ENCODE data around the gene BSPH1. TPM values are rescaled to one million over a fixed set of nuclear protein-coding genes. Genes with fewer than 3 reads are reported as not detected.
"Not testable (repeated sequence)": the region's sequence is repeated elsewhere in the genome, so short reads cannot be mapped to it uniquely, and the experiment has no call there.

The BSPH1 gene
- total and polyA plus RNA-seq, 8 donors: not detected

DNA sequence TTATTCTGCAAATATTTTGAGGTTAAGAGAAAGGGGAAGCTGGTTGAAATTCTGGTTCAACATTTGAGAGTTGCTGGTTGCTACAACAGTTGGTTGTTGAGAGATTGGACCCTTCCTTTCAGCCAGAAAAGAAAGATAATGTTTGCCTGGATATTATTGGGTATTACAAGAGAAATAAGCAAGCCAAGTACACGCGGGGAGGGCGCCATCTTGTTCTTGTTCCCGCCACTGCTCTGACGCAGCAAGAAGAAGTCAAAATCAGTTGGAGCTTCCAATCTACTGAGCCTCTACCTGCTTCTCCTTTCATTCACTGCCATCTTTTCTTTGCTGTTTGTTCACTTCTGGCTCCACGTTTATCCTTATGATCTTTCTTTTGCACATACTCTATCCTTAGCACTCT lies 18.4 kb downstream of the BSPH1 start:
- H3K36me3 ChIP-seq: no peaks in the 10 kb centered on the region
- no peaks in the 10 kb centered on the region for H3K4me1 ChIP-seq
- H3K4me3 ChIP-seq: no peak overlapping the region
- H3K27me3 ChIP-seq: peaks cover 0 to 40% (median 0%) of the 10 kb centered on the region in 3 donors
- no peak overlapping the region for H3K27ac ChIP-seq
- intact Hi-C loops (cut with DNase I; ENCODE audit: low total_unique reads): no loop called here
- 76 to 89% (median 80%) methylated on average over 6 of the region's 6 CpGs for WGBS, 5 donors
- DNase-seq: no peak
- peaks cover 0 to 7% (median 0%) of the 10 kb centered on the region in 4 donors for H3K9me3 ChIP-seq
- TF ChIP-seq POLR2A (IDR thresholded peaks at IDR 0.05): no peak
- no peak for TF ChIP-seq POLR2AphosphoS5 (IDR thresholded peaks at IDR 0.05)
- TF ChIP-seq EP300 (IDR thresholded peaks at IDR 0.05): no peak
- TF ChIP-seq, protein P1, sequence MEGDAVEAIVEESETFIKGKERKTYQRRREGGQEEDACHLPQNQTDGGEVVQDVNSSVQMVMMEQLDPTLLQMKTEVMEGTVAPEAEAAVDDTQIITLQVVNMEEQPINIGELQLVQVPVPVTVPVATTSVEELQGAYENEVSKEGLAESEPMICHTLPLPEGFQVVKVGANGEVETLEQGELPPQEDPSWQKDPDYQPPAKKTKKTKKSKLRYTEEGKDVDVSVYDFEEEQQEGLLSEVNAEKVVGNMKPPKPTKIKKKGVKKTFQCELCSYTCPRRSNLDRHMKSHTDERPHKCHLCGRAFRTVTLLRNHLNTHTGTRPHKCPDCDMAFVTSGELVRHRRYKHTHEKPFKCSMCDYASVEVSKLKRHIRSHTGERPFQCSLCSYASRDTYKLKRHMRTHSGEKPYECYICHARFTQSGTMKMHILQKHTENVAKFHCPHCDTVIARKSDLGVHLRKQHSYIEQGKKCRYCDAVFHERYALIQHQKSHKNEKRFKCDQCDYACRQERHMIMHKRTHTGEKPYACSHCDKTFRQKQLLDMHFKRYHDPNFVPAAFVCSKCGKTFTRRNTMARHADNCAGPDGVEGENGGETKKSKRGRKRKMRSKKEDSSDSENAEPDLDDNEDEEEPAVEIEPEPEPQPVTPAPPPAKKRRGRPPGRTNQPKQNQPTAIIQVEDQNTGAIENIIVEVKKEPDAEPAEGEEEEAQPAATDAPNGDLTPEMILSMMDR (IDR thresholded peaks at IDR 0.05): no peak

DNA sequence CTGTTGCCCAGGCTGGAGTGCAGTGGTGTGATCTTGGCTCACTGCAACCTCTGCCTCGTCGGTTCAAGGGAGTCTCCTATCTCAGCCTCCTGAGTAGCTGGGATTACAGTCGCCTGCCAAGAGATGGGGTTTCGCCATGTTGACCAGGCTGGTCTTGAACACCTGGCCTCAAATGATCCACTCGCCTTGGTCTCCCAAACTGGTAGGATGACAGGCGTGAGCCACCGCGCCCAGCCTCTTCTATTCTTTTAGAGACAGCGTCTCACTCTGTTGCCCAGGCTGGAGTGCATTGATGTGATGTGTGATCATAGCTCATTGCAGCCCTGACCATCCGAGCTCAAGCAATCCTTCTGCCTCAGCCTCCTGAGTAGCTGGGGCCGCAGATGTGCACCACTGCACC lies 36.0 kb downstream of the BSPH1 start:
- H3K4me3 ChIP-seq; intact Hi-C loops (cut with DNase I; ENCODE audit: low total_unique reads): not testable (repeated sequence)
- peak in 1 of 2 donors; percentile 43 for DNase-seq

DNA sequence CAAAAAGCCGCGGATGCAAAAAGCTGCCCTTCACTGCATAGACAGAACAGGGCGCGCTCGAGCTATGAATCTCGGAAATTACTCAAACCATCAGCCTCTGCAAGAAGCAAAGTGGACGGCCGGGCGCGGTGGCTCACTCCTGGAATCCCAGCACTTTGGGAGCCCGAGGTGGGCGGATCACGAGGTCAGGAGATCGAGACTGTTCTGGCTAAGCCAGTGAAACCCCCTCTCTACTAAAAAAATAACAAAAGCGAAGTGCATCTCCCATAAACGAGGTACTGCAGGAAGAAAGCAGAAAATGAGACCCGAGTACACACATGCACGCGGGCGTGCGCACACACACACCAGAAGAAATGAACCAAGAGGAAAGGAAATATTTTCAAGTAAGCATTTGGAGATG lies 39.8 kb downstream of the BSPH1 start:
- H3K4me3 ChIP-seq; H3K36me3 ChIP-seq; H3K27ac ChIP-seq; DNase-seq; H3K9me3 ChIP-seq; H3K4me1 ChIP-seq; intact Hi-C loops (cut with DNase I; ENCODE audit: low total_unique reads): not testable (repeated sequence)
- WGBS, 5 donors: 54% methylated on average over 15 of the region's 21 CpGs; no CpG with 5 or more reads in 4 of the 5 donors
- H3K27me3 ChIP-seq: peaks cover 0 to 10% (median 7%) of the 10 kb centered on the region in 3 donors

More for the DNA sequence above, 36.0 kb downstream of the BSPH1 start:
- H3K27me3 ChIP-seq: peaks cover 0 to 11% (median 0%) of the 10 kb centered on the region in 3 donors
- H3K9me3 ChIP-seq, H3K4me1 ChIP-seq, H3K27ac ChIP-seq, H3K36me3 ChIP-seq: not testable (repeated sequence)
- 81 to 94% (median 90%) methylated on average over 7 to 10 of the region's 11 CpGs for WGBS, 5 donors

- TF ChIP-seq, protein P1 (IDR thresholded peaks at IDR 0.05): peak in 1 of 7 experiments; percentile 7
- WGBS, 5 donors: 78 to 87% (median 86%) methylated on average over 18 to 23 of the region's 24 CpGs
- H3K9me3 ChIP-seq; intact Hi-C loops (cut with DNase I; ENCODE audit: low total_unique reads); H3K4me3 ChIP-seq; H3K27ac ChIP-seq; H3K36me3 ChIP-seq; H3K4me1 ChIP-seq: not testable (repeated sequence)
- peaks cover 0 to 10% (median 7%) of the 10 kb centered on the region in 3 donors for H3K27me3 ChIP-seq
- DNase-seq: peak in 1 of 2 donors; percentile 50
These were observed 42.0 kb downstream of the BSPH1 start for GRCh38 chr19:47949852-47950521.

DNA sequence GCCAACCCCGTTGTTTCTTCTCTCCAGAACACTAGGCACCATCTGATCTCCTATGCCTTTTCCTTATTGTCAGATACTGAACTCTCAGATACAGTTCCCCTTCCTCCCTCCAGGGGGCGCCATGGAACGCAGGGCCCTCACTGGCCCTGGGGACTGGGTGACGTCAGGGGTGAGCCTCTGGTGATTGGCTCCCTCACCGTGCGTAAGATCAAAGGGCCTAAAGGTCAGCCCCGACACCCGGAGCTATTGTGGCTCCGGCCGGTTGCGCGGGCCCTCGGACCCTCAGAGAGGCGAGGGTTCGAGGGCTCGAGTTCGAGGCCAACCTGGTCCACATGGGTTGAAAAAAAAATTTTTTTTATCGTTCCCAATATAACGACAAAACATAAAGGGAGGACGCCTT lies 63.4 kb downstream of the BSPH1 start:
- H3K27ac ChIP-seq; H3K9me3 ChIP-seq; DNase-seq; H3K4me1 ChIP-seq; H3K27me3 ChIP-seq; H3K36me3 ChIP-seq; H3K4me3 ChIP-seq; intact Hi-C loops (cut with DNase I; ENCODE audit: low total_unique reads): not testable (repeated sequence)
- WGBS, 5 donors: 75% methylated on average over 12 of the region's 20 CpGs; no CpG with 5 or more reads in 4 of the 5 donors

DNA sequence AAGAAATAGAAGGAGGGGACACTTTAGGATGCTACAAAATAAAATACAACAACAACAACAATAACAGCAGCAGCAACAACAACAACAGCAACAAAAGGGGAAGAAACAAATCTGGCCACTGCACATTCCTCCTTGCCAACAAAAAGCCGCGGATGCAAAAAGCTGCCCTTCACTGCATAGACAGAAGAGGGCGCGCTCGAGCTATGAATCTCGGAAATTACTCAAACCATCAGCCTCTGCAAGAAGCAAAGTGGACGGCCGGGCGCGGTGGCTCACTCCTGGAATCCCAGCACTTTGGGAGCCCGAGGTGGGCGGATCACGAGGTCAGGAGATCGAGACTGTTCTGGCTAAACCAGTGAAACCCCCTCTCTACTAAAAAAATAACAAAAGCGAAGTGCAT lies 71.9 kb downstream of the BSPH1 start:
- H3K27ac ChIP-seq; H3K4me1 ChIP-seq; intact Hi-C loops (cut with DNase I; ENCODE audit: low total_unique reads); H3K9me3 ChIP-seq; H3K36me3 ChIP-seq; H3K4me3 ChIP-seq; DNase-seq; H3K27me3 ChIP-seq: not testable (repeated sequence)
- peak in 2 of 3 donors; percentile 6 to 54 for TF ChIP-seq POLR2AphosphoS5 (IDR thresholded peaks at IDR 0.05)
- TF ChIP-seq, protein P1 (IDR thresholded peaks at IDR 0.05): peak in 4 of 7 experiments; percentile 11 to 69 (median 58)
- 0 to 1% (median 0%) methylated on average over 10 to 14 of the region's 15 CpGs for WGBS, 5 donors
